ENCODE results near the gene GALNT15.

Gene GALNT15

DNA sequence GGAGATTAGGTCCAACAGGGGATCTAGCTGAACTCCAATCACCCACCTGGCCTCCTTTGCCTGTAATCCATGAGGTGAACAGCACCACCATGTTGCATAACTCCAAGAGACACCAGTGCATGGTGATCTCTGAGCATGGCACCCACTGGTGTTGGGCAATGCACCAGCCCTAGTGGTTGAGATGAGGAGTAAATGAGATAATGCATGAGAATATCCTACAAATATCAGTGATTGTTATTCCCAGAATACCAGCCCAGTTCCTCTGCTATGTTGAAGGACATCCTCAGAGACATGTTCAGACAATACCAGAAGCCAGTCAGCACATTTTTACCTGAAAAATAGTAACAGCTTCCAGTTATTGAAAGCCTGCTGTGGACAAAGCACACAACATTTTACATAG is 14.7 kb downstream of the GALNT15 start:
- DNase-seq = no peak

DNA sequence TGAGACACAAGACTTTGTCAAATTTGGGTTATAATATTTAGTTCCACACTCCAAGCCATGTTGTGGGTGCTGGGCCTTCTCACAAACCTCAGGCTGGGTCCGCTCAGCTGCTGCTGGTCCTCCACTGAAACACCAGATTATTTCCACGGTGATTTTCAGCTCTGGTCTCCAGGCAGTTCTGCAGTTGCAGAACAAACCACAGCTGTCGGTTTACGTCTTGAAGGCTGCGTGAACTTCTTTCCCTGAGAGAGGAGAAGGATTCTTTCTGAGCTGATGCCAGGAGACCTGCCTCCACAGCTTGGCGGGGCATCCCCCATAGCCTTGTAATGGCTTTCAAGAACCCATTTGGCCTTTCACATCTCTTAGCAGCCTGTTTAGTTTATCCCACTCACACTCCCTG is 16.2 kb downstream of the GALNT15 start:
- DNase-seq = no peak

DNA sequence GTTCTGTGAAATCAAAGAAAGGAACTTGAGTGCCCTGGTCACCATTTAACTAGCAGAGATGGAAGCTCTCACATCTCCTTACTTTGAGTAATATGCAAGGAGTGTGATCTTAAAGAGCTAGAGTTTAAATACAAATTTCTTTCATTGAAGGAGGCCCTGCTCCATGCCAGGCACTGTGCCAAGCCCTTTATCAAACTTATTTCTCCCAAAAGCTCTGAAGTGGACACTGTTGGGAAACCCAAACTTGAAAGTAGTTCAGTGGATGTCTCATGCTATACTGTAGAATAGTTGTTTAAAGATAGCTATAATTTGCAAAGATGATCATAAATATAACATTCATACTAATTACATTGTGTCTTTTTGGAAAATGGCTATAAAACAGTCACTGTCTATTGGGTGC is 17.1 kb downstream of the GALNT15 start:
- DNase-seq = no peak

DNA sequence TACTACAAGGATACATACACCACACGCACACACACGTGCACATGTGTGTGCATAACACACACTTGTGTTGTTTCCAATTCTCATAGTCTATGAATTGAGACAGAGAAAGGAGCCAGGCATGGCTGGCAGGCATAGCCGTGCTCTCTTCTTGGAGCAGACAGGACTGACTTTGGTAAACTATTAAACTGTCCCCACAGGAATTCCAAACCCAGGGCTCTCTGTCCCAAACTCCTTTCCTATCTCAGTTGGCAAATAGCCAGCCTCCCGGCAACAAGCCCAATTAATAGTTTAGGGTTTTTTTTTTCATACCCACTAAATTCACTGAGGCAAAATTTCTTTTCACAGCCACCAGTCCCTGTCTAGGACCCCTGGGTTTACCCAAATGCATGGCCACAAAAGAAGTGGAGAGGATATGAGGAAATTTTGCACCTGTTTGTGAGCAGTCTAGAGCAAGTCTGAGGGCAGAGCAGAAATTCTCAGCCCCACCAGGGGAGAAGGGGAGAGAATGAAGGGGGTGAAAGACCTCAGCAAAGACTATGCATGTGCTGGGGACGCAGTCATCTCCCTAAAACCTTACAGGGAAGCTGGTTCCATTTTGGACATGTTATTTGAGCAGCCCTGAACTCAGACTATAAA is 17.8 kb downstream of the GALNT15 start:
- no peak for DNase-seq

DNA sequence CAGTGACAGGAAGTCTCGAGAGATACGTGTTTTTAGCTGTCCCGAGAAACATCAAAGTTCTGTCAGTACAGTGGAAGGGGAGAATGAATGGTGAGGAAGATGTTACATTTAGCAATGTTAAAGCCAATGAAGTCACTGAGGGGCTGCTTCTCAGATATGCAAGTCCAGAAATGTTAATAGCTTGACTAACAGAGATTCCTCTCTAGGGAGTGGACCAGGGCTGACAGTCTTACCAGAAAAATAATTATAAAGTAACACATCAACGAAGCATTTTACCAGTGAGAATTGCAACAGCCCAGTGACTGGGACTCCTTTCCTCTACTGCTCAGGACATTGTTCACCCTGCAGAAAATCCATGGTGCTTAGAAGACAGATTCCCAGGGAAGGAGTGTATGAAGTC is 23.9 kb downstream of the GALNT15 start:
- DNase-seq = no peak

DNA sequence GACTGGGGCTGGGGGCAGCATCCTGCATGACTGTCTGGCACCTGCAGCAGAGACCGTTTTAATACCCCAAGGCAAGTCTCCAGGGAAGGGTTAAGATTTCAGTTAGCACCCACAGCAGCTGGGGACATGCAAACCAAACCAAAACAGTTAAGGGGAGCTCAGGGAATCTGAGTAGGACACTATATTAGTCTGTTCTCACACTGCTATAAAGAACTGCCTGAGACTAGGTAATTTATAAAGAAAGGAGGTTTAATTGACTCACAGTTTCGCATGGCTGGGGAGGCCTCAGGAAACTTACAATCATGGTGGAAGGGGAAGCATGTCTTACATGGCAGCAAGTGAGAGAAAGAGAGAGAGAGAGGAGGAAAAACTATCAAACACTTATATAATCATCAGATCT is 25.3 kb downstream of the GALNT15 start:
- DNase-seq = no peak

DNA sequence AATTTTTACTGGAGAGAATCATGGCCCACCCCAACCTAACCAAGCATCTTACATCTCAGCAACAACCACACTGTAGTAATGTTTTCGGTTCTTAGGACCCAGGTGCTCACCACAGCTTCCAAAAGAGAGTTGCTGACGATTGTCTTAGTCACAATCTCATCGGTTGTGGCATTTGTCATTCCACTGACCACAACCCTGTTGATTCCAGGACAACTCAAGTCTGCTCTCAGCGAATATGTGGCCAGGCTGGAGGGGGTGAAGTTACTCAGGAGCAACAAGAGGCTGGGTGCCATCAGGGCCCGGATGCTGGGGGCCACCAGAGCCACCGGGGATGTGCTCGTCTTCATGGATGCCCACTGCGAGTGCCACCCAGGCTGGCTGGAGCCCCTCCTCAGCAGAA is 25.9 kb downstream of the GALNT15 start:
- DNase-seq = no peak

DNA sequence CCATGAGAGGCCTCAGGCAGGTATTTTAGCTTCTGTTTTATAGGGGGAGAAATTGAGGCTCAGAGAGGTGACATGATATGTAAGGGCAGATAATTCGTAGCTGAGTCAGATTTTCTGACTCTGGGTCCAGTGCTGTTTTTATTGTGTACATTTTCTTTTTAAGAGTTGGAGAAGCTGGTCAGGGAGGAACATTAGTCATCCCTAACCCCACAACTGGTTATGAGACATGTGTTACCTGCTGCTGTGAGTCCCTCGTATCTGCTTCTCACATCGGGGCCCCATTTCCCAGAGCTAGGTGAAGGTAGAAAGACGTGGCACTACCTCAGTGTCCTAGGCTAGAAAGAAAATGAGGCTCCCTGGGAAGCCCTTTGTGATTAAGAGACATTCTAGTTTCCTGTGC is 28.6 kb downstream of the GALNT15 start:
- no peak for DNase-seq

DNA sequence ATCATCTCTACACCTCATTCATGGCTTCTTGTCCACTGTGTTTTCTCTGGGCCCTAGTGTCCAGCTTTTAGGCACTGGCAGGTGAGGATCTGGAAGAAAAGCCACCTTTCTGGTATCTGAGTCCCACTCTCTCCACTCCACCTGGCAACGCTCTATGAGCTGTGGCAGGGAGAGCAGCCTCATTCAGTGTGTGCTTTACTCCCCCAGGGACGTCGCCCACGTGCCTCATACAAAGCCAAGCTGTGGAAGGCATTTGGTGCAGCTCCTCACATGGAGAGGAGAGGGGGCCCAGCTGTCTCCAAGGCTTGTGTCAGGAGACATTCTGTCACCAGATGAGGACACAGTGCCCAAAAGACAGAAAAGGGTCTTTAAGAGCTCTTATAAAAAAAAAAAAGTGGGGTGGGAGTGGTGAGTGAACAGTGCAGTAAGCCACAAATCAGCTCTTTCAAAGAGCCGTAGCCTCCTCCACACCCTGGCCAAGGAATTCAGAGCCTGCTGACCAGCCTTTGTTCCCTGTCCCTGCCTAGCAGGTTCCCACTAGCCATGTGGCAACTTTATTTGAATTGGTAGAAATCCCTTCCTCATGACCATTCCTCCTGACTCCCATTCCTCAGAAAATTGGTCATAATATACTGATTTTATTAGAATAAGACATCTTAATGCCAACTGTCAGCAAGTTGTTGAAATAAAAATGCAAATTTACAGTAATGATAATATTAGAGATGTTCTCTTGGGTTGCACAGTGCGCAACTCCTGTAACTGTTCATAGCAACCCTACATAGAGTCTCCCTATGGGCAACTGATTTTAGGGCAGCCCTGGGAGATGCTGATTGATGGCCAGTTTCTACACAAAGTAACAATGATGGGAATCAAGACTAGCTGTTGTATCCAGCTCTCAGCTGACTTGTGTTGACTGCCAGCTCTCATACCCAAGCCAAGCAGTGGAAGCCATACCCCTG is 29.5 kb downstream of the GALNT15 start:
- DNase-seq = no peak

DNA sequence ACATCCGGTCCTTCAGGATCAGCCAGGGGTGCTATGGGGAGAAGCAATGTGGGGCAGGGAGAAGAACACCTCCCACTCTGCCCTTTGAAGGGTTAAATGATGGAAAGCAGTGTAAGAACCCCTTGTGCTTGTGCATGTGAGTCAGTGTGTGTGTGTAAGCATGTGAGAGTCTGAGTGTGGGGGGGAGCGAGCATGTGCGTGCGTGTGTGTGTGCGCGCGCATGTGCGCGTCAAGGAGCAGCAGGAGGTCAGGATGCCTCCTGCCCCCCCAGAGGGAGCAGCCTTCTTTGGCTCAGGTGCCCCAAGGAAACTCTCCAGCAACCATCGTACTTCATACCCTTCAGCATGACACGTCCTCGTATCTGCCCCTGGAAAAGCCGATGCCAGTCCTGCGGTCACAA is 30.3 kb downstream of the GALNT15 start:
- no peak for DNase-seq

DNA sequence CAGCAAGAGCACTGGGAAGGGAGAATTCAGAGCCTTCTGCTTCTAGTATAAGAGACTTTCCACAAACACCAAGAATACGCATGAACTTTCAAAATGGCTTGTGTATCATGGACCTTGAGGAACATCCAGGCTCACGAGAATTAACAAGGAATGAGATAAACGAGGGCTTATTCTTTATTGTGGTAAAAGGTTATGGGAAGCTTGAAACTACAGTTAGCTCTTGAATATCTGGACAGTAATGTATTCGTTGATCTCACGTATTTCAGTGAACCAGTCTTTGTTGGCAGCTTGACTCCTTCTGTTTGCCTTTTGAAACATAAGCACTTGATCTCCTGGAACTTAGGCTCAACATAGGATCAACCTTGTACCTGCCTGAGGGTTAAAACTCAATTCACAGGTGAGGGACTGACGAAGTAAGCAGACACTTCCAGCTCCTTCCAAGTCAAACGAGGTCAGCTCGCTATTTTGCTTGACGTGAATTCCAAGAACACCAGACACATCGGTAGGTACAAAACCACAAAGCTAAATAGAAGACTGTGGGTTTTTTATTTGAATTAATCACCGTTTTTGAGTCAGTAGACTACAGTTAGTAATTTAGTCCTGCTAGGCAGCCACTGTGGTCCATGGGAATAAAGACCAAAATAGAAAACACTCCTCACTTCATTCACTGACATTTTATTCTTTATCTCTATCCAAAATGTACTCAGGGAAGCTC is 30.8 kb downstream of the GALNT15 start:
- DNase-seq = no peak

DNA sequence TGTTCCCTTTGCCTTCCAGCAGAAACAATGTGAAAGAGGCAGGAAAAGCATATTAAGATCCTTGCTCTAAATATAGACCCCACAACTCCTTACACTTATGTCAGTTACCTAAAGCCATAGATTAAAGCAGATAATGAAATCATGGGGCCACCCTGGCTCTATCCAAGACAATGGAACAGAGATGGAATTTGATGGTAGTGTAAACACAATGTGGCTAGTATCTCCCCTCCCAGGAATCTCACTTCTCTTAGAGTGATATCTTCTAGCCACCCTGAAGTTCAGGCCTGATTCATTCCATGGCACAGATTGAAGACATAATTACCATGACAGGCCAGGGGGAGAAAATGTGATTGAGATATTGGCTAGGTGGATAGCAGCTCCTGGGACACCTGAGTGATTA is 32.6 kb downstream of the GALNT15 start:
- no peak for DNase-seq

DNA sequence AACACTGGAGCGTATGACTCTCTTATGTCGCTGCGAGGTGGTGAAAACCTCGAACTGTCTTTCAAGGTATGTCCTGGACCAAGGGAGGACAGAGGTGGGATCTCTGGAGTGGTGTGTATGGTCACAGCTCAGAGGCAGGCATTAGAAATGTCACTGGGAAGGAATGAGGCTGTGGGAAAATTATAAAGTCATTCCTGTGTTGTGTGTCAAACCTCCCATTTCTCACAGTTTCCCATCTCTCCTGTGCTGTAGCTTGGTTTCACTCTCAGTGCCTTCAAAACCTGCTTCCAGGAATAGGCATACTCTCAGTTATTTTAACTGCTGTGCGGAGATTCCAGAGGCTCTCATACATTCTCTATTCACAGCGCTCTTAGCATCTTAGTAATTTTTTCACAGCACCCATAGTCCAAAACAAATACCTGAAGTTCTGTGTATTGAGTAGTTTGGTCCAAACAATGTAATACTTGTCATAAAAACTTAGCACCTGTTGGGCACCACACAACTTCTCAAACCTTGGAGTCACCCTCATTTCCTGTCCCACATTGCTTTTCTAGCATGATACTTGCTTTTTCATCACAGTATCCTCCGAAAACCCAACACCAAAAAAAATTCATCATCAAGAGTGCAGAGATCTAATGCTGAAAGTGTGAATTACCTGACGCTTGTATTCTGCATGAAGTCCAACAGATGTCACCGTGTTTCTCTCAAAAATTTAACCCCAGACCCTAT is 36.9 kb downstream of the GALNT15 start:
- no peak for DNase-seq

DNA sequence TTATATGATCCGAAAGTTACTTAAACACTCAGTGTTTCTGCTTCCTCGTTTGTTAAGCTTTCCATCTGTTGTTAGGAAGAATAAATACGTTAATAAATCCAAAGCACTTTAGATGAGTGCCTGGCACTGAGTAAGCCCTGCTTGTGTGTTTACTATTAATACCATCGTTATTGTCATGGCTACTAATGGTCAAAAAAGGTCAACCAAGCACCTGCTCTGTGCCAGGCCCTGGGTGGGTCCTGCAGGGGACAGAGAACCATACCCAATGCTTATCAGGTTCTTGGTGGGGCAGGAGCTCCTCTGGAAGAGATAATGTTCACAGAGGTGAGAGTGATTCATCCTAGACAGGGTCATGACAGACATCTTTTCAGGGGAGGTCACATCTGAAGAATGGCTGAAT is 39.9 kb downstream of the GALNT15 start:
- no peak for DNase-seq

DNA sequence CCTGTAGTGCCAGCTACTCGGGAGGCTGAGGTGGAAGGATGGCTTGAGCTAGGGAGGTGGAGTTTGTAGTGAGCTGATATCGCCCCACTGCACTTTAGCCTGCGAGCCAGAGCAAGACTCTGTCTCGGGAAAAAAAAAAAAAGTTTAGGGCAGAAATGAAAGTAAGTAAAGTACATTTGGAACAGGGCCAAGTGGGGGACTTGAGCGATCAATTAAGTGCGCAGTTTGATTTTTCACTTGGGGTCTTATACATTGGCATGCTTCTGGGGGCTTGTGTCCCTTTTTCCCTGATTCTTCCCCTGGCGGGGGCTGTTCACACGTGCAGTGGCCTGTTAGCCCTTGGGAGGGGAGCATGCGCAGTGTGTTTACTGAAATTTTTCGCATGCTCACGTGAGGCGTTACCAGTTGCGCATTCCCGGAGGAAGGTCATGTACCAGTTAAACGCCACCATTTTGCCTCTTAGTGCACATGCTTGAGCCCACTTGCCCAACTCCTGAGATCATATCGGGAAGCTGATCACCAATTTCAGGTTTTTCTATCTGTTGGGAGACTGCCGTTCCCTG is 42.0 kb downstream of the GALNT15 start:
- no peak for DNase-seq

DNA sequence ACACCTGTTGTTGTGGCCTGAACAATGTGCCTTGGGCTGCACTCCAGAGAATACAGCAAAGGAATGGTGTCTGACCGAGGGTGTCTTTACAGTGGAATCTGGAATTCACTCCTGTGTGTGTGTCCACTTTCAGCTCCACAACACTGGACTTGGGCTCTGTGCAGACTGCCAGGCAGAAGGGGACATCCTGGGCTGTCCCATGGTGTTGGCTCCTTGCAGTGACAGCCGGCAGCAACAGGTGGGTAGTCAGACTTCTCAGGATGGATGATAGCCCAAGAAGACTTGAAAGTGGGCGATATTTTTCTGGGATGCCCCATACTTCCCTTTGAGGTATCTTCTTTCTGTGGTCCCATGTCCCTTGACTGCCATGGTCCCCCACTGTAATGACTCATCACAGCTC is 45.3 kb downstream of the GALNT15 start:
- no peak for DNase-seq

DNA sequence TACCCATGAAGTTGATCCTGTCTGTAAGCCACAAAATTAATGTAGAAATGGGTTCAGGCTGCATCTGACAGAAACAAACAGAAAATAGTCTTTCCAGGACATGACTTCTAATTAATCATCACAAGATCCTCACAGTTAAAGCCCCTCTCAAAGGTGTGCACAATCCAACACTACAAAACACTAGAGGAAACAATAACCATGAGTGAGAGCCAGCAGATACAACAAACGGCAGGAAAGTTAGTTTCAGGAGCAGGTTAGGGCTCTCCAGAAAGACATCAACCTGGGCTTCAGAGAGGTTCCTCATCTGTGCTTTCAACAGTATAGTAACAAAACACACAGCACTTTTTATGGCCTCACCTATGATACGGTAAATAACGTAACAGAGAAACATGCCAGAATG is 47.5 kb downstream of the GALNT15 start:
- no peak for DNase-seq

DNA sequence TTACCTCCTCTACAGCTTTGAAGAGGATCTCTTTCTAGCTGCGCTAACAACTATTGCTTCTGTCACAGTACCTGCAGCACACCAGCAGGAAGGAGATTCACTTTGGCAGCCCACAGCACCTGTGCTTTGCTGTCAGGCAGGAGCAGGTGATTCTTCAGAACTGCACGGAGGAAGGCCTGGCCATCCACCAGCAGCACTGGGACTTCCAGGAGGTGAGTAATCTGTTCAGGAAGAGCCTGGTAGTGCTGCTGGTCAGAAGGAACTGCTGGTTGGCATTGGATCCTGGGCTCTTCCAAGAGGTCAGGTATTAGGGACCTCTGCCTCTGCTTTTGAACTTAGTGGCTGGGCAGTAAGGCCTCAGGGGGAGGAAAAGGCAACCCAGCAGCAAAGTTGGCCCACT is 48.1 kb downstream of the GALNT15 start:
- DNase-seq = no peak

DNA sequence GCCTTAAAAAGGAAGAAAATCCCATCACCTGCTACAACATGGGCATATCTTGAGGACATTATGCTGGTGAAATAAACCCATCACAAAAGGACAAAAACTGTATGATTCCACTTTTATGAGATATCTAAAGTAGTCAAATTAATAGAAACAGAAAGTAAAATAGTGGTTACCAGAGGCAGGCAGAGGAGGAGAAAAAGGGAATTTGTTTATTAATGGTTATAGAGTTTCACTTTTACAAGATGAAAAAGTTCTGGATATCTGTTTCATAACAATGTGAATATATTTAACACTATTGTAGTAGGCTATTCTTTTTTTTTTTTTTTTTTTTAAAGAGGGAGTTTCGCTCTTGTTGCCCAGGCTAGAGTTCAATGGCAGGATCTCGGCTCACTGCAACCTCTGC is 49.8 kb downstream of the GALNT15 start:
- DNase-seq = no peak

DNA sequence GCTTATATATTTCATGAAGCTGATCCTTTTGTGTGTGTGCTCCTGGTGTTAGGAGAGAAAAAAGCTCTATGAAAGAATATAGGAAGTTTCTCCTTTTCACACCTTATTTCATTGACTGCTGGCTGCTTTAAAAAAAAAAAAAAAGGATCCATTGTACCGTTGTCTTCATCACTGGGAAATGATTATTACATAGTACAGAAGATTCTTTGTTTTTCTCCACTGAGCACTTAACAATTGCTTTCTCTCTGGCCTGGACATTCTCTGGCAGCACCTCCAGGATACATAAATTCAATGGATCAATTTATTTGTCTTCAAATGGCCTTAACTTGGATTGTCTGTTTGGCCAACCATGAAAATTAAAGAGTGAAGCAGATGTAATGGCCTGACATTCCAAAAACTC is 53.1 kb downstream of the GALNT15 start:
- no peak for DNase-seq

DNA sequence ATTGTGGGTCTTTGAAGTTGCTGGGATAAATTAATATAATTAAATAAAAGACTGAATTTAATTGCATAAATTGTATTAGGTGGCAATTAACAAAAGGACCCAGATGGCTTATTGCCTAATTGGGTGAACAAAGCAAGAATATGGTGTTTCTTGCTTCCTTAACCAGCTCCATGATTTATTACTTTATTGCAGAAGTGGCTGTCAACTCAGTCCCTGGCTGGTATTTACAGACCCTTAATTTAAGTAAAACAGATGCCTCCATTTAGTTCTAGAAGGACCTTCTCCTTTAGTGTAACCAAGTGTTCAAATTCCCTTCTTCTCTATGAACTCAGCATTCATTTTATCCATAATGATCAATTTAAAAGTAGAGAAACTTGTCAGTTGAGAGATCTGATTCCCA is 55.2 kb downstream of the GALNT15 start:
- no peak for DNase-seq

DNA sequence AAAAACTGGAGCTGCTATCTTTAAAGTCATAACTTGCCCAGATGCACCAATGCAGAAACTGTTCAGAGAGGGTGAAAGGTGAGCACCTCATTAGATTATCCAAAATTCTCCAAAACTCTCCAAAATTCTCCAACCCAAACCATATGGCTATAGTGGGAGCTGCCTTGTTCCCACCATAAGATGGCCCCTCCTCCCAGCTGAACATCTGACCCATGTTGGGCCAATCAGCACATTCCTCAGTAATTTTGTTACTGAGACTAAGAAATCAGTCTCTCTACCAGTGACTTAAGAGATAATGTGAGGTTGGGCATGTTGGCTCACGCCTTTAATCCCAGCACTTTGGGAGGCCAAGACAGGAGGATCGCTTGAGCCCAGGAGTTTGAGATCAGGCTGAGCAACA is 57.5 kb downstream of the GALNT15 start:
- DNase-seq = no peak

DNA sequence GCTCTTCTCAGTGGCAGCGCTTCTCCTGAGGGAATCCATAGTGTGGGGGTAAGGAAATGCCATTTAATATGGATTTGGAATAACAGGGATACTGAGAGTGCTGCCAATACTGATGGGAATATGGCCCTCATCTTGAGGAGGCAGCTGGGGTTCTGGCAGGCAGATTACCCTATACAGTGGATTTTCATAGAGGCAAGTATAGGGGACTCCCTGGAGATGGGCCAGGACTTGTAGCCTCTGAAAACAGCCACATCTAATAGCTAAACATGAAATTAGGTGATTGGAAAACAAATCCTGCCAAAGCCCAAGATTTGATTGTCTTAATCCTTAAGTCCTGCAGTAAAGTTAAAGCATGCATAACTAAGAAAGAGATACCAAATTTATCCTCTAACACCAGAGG is 59.3 kb downstream of the GALNT15 start:
- DNase-seq = no peak

Data from CD4-positive, alpha-beta T cell treated with Interleukin-15 for 1 hour (primary cell).